ENCODE results near the gene TLCD3B.

Gene TLCD3B

DNA sequence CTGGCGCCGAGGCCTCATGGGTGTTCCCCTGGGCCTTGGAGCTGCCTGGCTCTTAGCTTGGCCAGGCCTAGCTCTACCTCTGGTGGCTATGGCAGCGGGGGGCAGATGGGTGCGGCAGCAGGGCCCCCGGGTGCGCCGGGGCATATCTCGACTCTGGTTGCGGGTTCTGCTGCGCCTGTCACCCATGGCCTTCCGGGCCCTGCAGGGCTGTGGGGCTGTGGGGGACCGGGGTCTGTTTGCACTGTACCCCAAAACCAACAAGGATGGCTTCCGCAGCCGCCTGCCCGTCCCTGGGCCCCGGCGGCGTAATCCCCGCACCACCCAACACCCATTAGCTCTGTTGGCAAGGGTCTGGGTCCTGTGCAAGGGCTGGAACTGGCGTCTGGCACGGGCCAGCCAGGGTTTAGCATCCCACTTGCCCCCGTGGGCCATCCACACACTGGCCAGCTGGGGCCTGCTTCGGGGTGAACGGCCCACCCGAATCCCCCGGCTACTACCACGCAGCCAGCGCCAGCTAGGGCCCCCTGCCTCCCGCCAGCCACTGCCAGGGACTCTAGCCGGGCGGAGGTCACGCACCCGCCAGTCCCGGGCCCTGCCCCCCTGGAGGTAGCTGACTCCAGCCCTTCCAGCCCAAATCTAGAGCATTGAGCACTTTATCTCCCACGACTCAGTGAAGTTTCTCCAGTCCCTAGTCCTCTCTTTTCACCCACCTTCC is 43.5 kb downstream of the TLCD3B start:
- no peak for FAIRE-seq

DNA sequence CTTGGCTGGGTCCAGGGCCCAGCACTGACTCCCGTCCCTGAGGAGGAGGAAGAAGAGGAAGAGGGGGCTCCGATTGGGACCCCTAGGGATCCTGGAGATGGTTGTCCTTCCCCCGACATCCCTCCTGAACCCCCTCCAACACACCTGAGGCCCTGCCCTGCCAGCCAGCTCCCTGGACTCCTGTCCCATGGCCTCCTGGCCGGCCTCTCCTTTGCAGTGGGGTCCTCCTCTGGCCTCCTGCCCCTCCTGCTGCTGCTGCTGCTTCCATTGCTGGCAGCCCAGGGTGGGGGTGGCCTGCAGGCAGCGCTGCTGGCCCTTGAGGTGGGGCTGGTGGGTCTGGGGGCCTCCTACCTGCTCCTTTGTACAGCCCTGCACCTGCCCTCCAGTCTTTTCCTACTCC is 44.1 kb downstream of the TLCD3B start:
- FAIRE-seq = no peak

DNA sequence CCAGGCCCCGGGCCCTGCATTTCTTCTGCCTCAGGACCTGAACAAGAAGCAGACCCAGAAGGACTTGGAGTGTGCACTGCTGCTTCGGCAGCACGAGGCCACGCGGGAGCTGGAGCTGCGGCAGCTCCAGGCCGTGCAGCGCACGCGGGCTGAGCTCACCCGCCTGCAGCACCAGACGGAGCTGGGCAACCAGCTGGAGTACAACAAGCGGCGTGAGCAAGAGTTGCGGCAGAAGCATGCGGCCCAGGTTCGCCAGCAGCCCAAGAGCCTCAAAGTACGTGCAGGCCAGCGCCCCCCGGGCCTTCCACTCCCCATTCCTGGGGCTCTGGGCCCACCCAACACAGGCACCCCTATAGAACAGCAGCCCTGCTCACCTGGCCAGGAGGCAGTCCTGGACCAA is 44.8 kb downstream of the TLCD3B start:
- FAIRE-seq = no peak

DNA sequence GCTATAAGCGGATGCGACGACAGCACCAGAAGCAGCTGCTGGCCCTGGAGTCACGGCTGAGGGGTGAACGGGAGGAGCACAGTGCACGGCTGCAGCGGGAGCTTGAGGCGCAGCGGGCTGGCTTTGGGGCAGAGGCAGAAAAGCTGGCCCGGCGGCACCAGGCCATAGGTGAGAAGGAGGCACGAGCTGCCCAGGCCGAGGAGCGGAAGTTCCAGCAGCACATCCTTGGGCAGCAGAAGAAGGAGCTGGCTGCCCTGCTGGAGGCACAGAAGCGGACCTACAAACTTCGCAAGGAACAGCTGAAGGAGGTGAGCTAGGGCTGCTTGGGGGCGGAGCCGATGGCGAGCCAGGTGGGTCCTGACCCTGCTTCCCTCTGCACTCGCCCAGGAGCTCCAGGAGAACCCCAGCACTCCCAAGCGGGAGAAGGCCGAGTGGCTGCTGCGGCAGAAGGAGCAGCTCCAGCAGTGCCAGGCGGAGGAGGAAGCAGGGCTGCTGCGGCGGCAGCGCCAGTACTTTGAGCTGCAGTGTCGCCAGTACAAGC is 45.7 kb downstream of the TLCD3B start:
- FAIRE-seq = no peak

DNA sequence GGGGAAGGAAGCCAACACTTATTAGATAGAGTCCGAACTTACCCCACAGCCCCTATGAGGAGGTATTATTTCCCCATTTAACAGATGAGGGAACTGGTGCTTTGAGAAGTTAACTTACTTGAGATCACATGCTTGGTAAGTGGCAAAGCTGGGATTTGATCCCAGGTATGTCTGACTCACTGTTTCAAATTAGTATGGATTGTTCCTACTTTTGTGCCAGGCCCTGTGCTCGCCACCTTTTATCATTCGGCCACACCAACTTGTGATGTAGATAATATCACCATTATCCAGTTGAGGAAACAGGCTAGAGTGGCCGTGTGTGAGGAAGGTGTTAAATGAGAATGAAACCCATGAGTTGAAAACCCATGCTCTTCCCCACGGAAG is 46.3 kb downstream of the TLCD3B start:
- no peak for FAIRE-seq

DNA sequence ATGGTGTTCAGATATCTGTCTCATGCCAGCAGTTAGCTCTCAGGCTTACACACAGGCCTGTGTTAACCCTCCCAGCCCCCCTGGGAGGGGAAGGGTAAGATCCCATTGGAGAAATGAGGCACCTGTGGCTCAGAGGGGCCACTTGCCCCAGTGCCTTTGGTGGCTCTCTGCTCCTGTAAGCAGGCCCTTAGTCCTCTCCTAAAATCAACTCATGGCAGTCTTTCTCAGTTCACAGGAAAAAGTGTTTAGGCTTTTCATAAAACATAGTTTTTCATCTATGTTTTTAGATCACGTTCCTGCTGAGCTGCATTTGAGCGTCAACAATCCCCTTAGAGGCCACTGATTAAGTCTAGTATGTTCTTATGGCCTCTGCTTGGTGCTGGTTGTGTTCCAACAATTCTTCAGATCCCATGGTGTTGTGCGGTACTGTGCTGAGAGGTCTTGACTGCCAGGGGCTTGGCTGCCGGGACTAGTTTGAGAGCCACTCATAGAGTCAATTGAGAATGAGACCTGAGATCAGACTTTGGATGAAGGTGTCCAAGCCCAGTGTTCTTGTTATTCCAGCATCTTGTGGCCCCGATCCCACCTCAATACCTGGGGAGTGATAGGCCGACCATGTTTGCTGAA is 46.8 kb downstream of the TLCD3B start:
- no peak for FAIRE-seq

DNA sequence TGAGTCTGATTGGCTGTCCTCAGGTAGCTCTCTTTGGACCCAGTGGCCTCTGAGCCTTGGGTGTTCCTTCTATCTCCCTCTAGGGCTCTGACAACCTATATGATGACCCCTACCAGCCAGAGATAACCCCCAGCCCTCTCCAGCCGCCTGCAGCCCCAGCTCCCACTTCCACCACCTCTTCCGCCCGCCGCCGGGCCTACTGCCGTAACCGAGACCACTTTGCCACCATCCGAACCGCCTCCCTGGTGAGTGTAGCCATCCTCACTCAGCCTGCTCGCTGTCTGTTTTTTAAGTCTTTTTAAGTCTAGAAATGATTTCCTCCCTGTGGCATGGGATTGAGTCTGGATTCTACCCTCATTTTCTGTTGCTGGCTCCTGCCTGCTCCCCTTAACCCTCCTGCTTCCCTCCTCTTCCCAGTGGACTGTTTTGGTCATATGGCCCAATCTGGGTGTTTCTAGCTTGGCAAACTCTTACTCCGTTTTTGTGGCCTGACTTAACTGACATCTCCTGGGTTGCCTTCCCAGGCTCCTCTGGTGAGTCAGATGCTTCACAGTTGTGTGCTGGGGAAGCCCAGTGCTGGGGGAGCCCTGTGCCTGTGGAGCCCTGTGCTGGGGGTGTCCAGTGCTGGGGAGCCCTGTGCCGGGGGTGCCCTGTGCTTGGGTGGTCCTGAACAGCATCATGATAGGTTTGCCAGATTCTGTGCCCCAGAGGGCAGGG is 47.5 kb downstream of the TLCD3B start:
- no peak for FAIRE-seq

DNA sequence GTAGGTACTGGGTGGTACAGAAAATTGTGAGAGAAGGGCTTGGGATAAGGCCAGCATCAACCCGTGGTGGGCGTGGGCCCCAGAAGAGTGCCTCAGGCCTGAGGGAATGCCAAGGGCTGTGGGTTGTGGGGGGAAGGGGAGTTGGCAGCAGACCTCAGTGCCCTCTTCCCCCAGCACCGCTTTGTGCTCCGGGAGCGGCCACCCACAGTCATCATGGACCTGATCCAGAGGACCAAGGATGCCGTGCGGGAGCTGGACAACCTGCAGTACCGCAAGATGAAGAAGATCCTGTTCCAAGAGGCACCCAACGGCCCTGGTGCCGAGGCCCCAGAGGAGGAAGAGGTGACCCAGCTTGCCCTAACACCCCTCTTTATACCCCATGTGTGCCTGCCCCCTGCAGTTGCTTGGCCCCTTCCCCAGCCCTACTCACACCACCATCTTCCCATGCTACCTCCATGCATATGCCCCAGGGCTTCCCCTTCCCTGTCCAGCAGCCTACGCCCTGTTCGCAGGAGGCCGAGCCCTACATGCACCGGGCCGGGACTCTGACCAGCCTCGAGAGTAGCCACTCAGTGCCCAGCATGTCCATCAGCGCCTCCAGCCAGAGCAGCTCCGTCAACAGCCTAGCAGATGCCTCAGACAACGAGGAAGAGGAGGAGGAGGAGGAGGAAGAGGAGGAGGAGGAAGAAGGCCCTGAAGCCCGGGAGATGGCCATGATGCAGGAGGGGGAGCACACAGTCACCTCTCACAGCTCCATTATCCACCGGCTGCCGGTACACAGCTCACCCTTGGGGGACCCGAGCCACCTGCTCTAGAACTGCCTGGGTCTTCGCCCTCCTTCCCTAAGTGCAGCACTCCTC is 48.3 kb downstream of the TLCD3B start:
- FAIRE-seq = no peak

DNA sequence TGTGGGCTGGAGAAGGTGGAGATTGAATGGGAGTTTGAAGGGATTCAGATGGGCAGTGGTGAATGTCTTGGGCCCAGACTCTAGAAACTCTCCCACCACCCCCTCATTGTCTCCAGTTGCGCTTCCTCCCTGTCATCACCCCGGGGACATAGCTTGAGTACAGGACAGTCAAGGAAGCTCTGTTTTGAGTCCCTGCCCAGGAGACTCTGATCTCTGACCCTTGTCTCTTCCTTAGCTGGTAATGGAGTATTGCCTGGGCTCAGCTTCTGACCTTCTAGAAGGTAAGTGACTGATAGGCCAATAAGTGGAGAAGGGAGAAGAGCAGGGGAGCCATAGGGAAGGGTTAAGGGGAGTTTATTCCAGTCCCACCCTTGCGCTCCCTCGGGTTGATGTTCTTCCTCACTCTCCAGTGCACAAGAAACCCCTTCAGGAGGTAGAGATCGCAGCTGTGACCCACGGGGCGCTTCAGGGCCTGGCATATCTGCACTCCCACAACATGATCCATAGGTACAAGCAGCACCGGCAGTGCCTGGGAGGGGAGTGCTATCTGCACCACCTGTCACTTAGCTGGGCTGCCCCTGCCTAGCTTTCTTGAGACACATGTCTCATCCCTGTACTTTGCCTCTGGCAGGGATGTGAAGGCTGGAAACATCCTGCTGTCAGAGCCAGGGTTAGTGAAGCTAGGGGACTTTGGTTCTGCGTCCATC is 52.4 kb downstream of the TLCD3B start:
- FAIRE-seq = no peak

DNA sequence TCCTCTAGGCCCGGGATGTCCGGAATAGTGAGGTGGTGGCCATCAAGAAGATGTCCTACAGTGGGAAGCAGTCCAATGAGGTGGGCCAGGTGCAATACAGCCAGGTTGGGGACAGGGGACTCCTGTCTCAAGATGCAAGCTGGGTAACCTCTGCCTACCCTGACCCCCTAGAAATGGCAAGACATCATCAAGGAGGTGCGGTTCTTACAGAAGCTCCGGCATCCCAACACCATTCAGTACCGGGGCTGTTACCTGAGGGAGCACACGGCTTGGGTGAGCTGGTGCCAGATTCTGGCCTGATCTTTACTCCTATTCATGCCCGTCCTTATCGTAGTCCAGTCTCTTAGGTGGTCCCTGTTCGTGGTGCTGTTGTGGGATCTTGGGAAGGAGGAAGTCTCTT is 53.0 kb downstream of the TLCD3B start:
- no peak for FAIRE-seq

DNA sequence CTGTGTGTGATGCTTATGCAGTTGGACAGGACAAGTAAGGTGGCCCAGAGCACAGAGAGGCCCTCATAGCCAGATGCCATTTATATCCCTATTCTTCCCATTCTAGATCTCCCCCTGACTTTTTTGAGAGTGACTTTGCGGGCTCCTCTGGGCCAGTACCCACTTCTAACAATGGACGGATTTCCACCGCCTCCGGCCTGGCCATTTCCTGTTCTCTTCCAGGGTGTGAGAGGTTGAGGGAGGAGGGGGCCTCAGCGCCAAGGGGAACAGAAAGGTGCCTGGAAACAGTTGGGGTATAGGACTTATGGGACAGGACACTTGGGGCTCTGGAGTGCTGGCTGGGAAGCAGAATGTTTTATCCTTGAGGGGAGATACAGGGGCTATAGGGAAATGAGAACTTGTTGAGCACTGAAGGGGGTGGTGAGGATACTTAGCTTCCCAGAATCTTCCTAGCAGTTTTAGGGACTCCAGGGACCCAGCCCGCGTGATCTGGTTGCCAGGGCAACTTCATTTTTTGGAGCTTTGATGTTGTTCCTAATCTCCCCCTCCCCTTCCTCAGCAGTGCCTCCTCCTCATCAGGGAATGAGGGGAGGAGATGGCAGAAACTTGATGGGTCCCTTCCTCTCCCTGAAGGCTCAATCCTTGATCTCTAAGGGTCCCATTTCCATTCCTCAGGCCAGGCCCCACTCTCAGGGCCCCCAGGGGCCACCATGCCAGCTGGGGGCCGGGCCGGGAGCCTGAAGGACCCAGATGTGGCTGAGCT is 53.8 kb downstream of the TLCD3B start:
- FAIRE-seq = no peak

DNA sequence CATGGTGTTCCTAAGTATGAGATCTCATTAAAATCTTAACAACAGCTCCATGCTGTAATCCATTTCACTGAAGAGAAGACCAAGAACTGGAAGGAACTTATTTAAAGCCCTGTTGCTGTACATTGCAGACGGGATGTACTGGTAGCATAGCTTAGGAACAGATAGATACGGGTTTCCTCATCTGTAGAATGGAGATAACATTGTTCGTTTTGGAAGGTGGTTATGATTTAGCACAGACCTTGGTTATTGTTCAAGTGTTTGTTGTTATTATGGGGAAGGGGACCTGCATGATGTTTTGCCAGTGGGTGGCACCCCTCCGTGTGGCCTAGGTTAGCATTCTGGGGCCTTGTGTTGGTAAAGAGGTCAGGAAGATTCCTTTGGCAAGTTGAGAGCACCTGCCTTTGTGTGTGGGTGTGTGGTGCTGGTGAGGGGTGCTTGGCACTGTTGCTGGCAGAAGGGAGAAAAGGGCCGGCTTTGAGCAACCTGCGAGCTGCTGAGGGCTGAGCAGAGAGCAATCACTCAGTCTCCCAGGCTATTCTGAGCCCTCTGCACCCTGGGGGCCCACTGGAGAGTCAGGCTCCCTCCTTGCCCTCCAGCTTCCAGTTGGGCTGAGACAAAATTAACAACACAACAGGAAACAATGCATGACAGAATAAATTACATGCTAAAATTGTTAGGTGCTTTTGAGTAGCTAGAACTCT is 55.1 kb downstream of the TLCD3B start:
- no peak for FAIRE-seq

DNA sequence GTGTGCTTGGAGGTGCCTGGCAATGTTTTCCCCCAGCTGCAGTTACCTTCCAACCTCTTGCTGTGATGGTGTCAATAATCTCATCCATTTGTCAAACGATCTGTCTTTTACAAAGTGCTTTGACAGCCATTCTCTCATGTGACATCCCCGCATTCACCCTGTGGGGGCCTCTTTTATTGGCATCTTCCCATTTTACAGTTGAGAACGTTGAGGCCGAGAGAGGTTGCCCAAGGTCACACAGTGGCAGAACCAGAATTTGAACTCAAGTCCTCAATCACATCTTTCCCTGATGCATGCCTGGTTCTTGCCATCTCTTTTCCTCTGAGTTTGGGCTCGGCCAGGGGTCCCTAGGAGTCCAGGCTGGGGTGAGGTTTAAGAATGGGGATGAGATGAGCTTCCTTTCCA is 55.9 kb downstream of the TLCD3B start:
- no peak for FAIRE-seq

Measured in TTC549 (cell line).